Measurements from ENCODE around the gene ZFAND6. TPM values are rescaled to one million over a fixed set of nuclear protein-coding genes. Genes with fewer than 3 reads are reported as not detected.
"Not testable (repeated sequence)": the region's sequence is repeated elsewhere in the genome, so short reads cannot be mapped to it uniquely, and the experiment has no call there.

Gene ZFAND6
- total RNA-seq, 3 donors from 2014 or later: 141 to 193 (median 159) TPM

DNA sequence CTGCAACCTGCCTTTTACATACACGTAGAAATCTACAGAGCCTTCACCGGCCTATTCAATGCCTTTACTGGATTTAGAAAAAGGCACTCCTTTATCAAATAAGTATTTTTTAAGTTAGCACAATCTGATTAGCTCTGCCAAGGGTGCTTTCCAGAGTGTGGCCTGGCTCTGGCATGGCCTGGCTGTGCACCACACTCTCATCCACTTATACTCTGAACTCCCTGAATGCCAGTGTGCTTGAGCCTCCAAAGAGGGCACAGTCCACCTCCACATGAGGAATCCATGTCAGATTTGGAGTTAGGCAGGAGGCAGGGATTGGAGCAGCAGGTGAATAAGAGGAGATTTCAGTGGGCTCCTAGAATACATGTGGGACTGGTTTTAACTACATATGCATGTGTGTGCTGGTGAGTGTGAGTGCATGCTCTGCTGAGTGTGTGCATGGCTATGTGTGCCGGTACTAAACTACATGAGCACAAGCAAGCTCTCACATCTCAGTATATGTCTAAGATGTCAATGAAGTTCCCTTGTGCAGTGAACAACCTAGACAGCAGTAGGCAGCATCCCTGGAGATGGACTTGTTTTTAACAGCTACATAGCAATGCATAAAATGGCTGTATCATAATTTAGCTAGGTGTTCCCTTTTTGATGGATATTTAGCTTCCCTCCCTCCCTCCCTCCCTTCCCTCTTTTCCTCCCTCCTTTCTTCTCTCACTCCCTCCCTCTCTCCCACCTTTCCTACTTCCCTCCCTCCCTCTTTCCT is 17.8 kb upstream of the ZFAND6 start:
- intact Hi-C loops (cut with DNase I; ENCODE audit: low total_unique reads): no loop called here

DNA sequence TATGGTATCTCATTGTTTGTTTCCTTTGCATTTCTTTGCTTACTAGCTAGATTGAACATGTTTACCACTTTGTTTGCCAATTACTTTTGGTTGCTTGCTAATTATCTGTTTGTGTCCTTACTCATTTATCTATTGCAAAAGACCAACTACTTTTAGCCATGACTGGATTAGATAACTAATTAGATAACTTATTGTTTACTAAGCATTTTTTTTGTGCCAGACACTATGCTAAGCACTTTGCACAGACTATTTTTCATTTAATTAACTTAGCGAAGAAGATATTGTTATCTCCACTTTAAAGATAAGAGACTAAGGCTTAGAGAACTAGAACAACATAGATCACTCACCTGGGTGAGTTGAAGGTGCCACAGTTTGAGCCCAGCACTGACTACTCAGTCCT is 16.9 kb upstream of the ZFAND6 start:
- no peaks in the 10 kb centered on the region for H3K27me3 ChIP-seq
- H3K4me1 ChIP-seq: no peaks in the 10 kb centered on the region
- H3K9me3 ChIP-seq: no peaks in the 10 kb centered on the region
- no peak overlapping the region for H3K4me3 ChIP-seq
- intact Hi-C loops (cut with DNase I; ENCODE audit: low total_unique reads): no loop called here
- no peak for DNase-seq (ENCODE audit: low spot score in 2 of 2)
- TF ChIP-seq POLR2A (IDR thresholded peaks at IDR 0.05): no peak
- TF ChIP-seq, protein P1, sequence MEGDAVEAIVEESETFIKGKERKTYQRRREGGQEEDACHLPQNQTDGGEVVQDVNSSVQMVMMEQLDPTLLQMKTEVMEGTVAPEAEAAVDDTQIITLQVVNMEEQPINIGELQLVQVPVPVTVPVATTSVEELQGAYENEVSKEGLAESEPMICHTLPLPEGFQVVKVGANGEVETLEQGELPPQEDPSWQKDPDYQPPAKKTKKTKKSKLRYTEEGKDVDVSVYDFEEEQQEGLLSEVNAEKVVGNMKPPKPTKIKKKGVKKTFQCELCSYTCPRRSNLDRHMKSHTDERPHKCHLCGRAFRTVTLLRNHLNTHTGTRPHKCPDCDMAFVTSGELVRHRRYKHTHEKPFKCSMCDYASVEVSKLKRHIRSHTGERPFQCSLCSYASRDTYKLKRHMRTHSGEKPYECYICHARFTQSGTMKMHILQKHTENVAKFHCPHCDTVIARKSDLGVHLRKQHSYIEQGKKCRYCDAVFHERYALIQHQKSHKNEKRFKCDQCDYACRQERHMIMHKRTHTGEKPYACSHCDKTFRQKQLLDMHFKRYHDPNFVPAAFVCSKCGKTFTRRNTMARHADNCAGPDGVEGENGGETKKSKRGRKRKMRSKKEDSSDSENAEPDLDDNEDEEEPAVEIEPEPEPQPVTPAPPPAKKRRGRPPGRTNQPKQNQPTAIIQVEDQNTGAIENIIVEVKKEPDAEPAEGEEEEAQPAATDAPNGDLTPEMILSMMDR (IDR thresholded peaks at IDR 0.05): no peak
- no peaks in the 10 kb centered on the region for H3K36me3 ChIP-seq
- H3K27ac ChIP-seq: no peak overlapping the region

More for the DNA sequence above, 17.8 kb upstream of the ZFAND6 start:
- Histone ChIP-seq H3K27me3 (no peaks in the 10 kb centered on the region), H3K4me1 (no peaks in the 10 kb centered on the region), H3K4me3 (no peak overlapping the region), H3K36me3 (no peaks in the 10 kb centered on the region), H3K27ac (no peak overlapping the region), H3K9me3 (no peaks in the 10 kb centered on the region)
- no peak for TF ChIP-seq POLR2AphosphoS5 (IDR thresholded peaks at IDR 0.05)
- TF ChIP-seq, protein P1 (IDR thresholded peaks at IDR 0.05): no peak
- TF ChIP-seq POLR2A (IDR thresholded peaks at IDR 0.05): no peak
- DNase-seq (ENCODE audit: low spot score in 2 of 2): no peak

DNA sequence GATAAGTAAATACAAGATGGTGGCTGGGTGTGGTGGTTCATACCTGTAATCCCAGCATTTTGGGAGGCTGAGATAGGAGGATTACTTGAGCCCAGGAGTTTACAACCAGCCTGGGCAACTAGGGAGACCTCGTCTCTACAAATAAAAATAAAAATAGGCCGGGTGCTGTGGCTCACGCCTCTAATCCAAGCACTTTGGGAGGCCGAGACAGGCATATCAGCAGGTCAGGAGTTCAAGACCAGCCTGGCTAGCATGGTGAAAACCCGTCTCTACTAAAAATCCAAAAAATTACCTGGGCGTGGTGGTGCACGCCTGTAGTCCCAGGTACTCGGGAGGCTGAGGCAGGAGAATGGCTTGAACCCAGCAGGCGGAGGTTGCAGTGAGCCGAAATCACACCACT is 14.3 kb upstream of the ZFAND6 start:
- H3K36me3 ChIP-seq; H3K4me1 ChIP-seq; H3K4me3 ChIP-seq; H3K9me3 ChIP-seq; DNase-seq (ENCODE audit: low spot score in 2 of 2); intact Hi-C loops (cut with DNase I; ENCODE audit: low total_unique reads); H3K27ac ChIP-seq; H3K27me3 ChIP-seq: not testable (repeated sequence)

DNA sequence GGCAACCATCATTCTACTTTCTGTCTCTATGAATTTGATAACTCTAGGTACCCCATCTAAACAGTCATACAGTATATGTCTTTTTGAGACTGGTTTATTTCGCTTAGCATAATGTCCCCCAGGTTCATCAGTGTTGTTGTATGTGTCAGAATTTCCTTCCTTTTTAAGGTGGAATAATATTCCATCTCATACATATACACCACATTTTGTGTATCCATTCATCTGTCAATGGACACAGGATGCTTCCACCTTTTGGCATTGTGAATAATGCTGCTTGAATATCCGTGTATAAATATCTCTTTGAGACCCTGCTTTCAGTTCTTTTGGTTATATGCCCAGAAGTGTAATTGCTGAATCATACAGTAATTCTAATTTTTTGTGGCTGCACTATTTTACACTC is 10.4 kb upstream of the ZFAND6 start:
- no peak for DNase-seq (ENCODE audit: low spot score in 2 of 2)
- Histone ChIP-seq H3K27ac (no peak overlapping the region), H3K36me3 (no peaks in the 10 kb centered on the region), H3K27me3 (no peaks in the 10 kb centered on the region), H3K4me3 (no peak overlapping the region), H3K4me1 (no peaks in the 10 kb centered on the region), H3K9me3 (no peaks in the 10 kb centered on the region)
- no peak for TF ChIP-seq POLR2AphosphoS5 (IDR thresholded peaks at IDR 0.05)
- no peak for TF ChIP-seq POLR2A (IDR thresholded peaks at IDR 0.05)
- TF ChIP-seq, protein P1 (IDR thresholded peaks at IDR 0.05): no peak
- intact Hi-C loops (cut with DNase I; ENCODE audit: low total_unique reads): no loop called here

DNA sequence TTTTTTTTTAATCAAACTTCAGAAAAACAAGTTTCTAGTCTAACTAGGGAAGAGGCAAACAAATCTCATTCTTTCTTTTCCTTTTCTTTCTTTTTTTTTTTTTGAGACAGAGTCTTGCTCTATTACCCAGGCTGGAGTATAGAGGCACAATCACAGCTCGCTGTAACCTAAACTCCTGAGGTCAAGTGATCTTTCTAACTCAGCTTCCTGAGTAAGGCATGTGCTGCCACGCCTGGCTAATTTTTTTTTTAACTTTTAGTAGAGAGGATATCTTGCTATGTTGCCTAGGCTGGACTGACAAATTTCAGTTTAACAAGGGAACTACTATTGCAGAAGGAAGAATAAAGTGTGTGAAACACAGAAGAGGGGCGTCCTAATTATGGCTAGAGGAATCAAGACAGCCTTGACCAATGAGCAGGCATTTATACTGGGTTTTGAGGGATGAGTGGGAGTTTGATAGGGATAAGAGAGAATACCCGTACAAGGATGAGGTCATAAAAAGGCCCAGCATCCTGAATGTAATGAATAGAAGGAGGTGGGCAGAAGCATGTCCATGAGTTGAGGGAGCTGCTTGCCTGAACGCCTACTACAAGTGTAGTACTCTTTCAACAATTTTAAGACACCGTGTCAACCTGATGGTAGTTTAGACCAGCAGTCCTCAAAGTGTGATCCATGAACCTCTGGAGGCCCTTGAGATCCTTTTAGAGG is 6.7 kb upstream of the ZFAND6 start:
- TF ChIP-seq, protein P1 (IDR thresholded peaks at IDR 0.05): no peak
- TF ChIP-seq POLR2A (IDR thresholded peaks at IDR 0.05) (no peak), POLR2AphosphoS5 (IDR thresholded peaks at IDR 0.05) (no peak)
- intact Hi-C loops (cut with DNase I; ENCODE audit: low total_unique reads): no loop called here
- no peak overlapping the region for H3K27ac ChIP-seq

More for the DNA sequence above, 6.7 kb upstream of the ZFAND6 start:
- DNase-seq (ENCODE audit: low spot score in 2 of 2): no peak
- H3K4me1 ChIP-seq: no peaks in the 10 kb centered on the region
- H3K4me3 ChIP-seq: no peak overlapping the region
- H3K27me3 ChIP-seq: no peaks in the 10 kb centered on the region
- H3K9me3 ChIP-seq: no peaks in the 10 kb centered on the region
- H3K36me3 ChIP-seq: no peaks in the 10 kb centered on the region

Data from breast epithelium (tissue), 4 donors.